Stimulated activated CD8-positive, alpha-beta memory T cell treated with anti-CD3 and anti-CD28 coated beads, Interleukin-2, amount 100 ng/mL, for 48 hours (primary cell): Measurements from ENCODE around the gene HDHD3.
"Not testable (repeated sequence)": the region's sequence is repeated elsewhere in the genome, so short reads cannot be mapped to it uniquely, and the experiment has no call there.

Experiments
- DNase-seq, 2 donors: peaks; one replicate each; pipeline ENCODE4 v3.0.0-alpha.2; 2020; ENCODE audit warnings: low read depth in 2 of 2

The HDHD3 gene

DNA sequence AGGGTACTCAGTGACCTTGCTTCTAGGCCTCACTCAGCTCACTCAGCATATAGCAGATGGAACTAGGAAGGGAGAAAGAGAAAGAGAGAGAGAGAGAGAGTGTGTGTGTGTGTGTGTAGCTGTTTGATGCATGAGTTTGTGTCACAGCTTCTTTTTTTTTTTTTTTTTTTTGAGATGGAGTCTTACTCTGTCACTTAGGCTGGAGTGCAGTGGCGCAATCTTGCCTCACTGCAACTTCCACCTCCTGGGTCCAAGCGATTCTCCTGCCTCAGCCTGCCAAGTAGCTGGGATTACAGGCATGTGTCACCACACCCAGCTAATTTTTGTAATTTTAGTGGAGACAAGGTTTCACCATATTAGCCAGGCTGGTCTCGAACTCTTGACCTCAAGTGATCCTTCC, 11.1 kb downstream of the HDHD3 start:
- DNase-seq, result not testable (repeated sequence)

DNA sequence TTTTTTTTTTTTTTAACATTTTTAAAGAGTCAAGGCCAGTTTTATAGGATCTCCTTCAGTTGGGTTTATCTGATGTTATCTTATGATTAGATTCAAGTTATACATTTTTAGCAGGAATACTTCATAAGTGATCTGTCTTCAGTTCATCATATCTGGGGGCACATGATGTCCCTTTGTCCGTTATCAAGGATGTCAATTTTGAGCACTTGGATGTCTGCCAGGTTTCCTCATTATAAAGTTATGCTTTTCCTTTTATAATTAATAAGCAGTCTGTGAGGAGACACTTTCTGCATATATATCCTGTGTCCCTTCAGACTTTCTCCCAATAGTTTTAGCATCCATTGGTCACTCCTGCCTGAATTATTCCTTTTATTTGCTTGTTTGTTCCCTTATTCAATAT, 11.8 kb downstream of the HDHD3 start:
- DNase-seq, result no peak

DNA sequence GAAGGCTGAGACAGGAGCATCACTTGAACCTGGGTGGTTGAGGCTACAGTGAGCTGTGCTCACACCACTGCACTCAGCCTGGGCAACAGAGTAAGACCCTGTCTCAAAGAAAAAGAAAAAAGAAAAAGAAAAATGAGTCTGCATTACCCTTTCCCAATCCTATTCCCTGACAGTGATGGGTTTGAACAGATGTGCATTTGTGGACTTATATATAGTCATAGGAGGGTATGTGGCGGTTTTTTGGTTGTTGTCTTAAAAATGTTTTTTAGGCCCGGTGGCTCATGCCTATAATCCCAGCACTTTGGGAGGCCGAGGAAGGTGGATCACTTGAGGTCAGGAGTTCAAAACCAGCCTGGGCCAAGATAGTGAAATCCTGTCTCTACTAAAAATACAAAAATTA, 13.4 kb downstream of the HDHD3 start:
- no peak for DNase-seq

DNA sequence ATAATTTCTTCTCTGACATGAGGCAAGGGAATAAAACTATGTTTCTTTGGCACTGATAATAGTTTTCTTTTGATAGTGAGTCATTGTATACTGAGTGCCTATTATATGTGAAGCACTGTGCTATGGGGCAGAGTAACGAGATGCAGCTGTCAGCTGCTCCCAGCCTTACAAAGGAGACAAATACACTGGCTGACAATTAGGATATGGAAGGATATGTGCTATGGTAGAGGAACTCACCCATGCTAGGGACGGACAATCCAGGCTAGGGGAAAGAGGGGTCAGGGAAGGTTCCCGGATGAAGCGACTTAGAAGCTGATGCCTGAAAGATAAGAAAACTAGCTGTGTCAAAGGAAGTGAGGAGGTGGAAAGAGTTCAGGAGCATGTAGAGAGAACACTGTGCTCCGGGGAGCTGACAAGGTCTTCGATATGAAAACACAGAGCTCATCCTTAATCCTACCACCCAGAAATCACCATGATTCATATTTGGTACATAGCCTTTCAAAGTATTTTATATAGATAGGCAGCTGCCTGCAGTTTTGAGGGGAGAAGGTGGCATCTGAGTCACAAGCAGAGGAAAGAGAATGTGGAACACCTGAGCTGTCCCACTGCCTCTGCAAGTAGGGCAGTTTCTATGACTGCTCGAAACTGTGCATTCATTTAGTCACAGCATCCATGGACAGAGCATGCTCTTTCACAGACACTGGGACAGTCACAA, 15.3 kb downstream of the HDHD3 start:
- DNase-seq, result no peak

DNA sequence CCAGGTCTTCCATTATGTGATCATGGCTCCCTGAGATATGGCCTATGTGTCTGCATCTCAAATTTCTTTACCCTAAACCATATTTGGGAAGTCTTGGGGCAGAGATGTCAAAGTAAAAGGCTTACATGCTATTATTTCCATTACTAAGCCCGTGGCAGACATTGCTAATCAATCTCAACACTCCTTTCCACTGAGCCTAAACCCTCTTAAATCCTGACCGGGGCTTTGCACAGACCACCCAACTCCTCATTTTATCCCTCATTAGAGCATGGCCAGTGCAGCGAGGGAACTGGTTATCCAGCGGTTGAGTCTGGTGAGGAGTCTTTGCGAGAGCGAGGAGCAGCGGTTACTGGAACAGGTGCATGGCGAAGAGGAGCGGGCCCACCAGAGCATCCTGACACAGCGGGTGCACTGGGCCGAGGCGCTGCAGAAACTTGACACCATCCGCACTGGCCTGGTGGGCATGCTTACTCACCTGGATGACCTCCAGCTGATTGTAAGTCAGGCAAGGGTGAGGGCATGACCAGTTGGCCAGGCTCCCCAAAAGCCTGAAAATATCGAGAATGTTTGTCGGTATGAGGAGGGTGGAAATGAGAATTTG, 16.4 kb downstream of the HDHD3 start:
- no peak for DNase-seq

DNA sequence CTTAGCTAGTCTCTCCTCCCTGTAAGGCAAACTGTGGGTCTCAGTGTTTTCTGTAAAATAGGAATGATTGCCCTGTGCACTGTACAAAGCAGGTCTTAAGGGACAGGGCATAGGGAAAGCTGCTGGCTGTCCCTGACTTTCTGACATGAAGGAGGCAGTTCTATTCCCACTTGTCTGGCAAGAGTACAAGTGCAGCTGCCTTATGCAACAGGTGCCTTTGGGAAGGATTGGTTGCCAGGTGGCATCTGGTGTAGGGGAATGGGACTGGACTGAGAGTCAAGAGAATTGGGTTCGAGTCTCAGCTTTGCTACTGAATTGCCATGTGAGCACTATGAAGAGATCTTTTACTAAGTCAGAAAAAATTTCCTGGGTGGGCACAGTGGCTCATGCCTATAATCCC, 17.4 kb downstream of the HDHD3 start:
- DNase-seq, result no peak

DNA sequence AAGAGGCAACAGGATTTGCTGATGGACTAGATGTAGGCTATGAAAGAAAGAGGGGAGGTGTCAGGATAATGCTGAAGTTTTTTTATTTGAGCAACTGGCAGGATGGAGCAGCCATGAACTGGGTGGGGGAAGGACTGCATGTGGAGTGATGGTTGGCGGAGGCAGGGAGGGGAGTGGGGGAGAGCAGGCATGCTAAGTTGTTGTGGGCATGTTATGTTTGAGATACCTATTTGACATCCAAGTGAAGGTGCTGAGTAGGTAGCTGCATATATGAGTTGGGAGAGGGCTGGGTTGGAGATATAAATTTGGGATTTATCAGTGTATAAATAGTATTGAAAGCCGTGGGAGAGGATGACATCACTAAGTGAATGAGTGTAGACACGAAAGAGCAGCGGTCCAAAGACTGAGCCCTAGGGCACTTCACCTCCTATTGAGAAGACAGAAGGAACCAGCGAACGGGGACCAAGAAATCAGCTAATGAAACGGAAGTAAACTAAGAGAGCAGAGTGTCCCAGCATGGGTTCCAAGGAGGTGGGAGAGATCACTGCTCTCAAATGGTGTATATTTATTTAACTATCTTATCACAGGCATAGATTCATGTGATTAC, 20.0 kb downstream of the HDHD3 start:
- no peak for DNase-seq

DNA sequence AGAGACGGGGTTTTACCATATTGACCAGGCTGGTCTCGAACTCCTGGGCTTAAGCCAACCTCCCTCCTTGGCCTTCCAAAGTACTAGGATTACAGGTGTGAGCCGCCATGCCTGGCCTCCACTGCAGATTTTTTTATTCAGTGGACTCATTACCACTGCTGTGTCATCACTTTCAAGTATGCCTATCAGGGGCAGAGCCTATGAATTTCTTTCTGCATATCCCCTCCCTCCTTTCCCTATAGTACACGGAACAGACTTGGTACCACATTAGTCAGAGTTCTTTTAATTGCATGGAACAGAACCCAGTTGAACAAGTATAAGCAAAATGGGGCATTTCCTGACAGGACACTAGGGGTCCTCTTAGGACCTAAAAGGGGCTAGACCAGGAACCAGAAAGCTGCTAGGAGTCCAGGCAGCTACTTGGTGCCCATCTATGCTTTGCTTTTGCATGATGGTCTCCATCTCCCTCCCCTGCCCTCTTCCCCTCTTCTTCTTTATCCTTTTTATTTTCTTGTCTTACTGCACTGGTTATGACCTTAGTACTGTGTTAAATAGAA, 21.7 kb downstream of the HDHD3 start:
- DNase-seq, result no peak

DNA sequence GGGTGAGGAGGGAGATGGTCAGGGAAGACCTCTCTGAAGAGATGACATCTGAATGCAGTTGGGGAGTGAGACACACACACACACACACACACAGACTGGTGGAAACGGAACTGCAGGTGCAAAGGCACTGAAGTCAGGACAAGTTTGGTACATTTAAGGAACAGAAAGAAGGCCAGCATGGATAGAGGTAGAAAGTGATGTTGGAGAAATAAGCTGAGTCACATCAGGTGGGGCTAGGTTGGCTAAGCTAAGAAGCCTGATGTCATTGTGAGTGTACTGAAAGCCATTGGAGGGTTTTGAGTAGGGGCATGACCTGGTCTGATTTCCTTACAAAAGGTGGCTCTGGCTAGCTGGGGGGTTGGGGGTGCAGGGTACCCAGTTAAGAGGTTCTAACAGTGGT, 24.4 kb downstream of the HDHD3 start:
- no peak for DNase-seq

DNA sequence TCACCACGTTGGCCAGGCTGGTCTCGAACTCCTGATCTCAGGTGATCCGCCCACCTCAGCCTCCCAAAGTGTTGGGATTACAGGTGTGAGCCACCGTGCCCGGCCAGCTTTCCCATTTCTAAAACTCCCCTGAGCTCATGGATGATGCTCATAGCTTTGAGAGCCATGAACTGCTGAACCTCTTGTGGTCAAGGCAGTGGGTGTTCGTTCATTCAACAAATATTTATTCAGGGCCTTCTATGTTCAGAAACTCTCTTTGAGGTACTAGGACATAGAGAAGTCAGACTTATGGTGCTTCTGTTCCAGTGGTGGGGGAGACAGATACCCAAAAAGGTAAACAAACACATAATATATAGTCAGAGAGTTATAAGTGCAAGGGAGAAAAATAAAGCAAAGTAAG, 24.8 kb downstream of the HDHD3 start:
- no peak for DNase-seq

DNA sequence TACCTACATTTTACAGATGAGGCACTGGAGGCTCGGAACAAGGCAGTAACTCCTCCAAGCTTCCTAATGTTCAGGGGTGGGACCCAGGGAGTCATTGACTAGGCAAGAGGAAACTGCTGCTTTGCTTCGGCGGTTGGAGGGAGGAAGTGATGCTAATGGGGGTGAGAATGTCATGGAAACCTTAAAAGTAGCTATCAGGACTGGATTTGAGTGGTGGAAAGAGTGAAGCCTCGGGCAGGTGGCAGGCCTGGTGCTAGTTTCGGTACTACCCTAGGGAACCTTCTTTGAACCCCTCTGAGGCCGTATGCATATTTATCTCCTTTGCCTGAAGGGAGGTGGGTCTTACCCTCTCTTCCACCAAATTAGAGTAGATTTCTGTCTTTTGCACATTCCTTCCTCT, 25.8 kb downstream of the HDHD3 start:
- DNase-seq, result peak; percentile 27 to 29

DNA sequence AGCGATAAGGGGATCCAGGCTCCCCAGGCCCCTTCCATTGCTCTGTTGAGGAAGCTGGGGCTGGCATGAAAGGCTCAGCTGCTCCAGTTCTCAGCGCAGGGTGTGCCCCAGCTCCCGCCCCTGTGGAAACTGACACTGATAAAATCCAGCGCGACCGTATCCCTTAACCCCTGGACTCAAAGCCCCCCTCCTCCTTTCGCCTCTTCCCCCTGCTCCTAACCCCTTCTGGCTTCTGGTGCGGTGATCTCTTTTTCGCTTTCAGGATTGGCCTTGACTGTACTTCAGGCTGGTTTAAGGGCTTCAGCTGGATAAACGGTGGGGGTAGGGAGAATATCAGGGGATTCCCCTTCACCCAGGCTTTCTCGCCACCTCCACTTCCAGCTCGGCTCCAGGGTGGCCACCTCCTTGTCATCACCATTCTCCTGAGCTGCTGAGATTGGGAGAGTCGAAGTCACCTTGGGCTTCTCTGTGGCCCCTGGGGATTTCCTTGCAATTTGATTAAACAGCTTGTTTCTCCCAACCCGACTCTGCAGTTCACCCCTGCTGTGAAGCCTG, 26.6 kb downstream of the HDHD3 start:
- DNase-seq, result no peak

DNA sequence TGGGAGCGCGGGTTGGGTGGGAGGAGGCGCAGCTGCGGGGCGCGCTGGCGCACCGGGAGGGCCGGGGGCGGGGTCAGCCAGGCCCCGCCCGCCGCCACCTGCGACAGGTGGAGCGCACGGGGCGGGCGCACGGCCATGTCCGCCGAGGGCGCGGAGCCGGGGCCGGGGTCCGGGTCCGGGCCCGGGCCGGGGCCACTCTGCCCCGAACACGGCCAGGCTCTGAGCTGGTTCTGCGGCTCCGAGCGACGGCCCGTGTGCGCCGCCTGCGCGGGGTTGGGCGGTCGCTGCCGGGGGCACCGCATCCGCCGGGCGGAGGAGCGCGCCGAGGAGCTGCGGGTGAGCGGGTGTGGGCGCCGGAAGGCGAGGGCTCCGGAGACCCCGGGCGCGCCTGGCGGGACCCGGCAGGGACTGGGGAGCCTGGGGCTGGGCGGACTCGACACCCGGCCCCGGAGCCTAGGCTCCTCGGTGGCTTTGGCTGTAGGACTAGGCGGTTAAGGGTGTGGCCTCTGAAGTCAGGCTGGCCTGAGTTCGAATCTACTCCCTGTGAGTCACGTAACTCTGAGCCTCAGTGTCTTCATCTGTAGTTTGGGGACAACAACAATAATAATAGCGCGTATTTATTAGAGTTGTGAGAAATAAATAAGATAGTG, 27.2 kb downstream of the HDHD3 start, which contains the start of gene BSPRY:
BSPRY (plus strand) TSS at position 97 of the 650 bp plus-strand sequence; CDS start at position 136, 39 bp downstream.
- DNase-seq, result peak in 1 of 2 donors; percentile 22

DNA sequence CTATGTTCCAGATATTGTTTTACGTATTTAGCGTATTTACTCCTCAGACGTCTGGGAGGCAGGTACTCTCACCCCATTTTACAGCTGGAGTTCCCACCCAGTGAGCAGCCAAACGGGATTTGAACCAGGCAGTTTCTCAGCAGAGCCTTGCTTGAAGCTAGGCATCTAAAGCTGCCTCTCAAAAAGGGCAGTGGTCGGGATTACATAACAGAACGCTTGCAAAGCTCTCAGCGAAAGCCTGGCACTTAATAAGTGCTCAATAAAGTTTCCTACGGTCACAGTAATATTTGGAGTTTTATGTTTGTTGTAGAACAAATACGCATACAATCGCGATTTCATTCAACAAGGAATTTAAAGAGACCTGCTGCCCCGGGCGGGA, 27.7 kb downstream of the HDHD3 start:
- no peak for DNase-seq

DNA sequence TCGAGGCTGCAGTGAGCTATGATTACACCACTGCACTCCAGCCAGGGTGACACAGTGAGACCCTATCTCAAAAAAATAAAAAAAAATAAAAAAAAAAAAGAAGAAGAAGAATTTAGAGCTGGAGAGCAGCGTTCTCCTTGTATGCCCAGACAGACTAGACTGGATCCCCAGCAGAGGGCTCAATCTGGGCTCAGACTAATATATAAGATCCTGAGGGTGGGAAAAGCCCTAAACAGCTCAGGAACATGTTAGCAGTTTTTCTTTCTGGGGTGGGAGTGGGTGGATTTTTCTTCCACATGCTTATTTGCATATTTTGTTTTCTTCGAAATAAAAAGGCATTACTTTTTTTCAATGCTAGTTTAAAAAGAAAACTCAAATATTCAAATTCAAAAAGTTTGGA, 28.3 kb downstream of the HDHD3 start:
- DNase-seq, result no peak

DNA sequence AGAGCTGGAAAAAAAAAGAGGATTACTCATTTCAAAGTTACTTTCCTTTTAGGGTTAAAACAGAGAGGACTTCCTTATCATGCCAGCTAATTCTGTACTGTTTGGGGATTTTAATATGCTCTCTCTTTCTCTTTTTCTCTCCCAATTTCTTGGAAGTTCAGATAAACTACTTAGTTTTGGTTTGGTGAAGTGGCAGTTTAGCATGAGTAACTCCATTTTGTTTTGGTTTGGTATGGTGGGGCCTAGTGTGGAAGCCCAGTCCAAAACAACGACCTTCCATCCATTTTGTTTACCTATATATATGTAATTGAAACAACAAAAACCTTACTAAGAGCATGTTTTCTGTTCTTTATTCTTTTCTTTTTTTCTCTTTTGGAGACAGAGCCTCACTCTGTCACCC, 31.1 kb downstream of the HDHD3 start:
- no peak for DNase-seq

DNA sequence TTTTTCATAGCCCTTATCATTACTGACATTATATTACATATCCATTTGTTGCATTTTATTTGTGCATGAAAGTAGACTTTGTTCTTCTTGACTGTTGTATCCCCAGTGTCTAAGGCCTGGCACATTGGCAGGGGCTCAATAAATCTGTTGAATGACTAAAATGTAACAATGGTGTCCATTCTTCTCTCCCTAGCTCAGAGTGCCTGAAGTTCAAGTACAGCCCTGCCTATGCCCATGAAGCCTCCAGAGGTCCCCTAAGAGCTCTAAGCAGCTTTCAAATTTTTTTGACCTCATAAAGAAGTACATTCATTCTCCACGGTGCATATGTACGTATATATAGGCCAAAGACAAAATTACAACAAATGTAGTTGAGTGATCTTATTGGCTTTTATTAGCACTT, 31.6 kb downstream of the HDHD3 start:
- DNase-seq, result no peak

DNA sequence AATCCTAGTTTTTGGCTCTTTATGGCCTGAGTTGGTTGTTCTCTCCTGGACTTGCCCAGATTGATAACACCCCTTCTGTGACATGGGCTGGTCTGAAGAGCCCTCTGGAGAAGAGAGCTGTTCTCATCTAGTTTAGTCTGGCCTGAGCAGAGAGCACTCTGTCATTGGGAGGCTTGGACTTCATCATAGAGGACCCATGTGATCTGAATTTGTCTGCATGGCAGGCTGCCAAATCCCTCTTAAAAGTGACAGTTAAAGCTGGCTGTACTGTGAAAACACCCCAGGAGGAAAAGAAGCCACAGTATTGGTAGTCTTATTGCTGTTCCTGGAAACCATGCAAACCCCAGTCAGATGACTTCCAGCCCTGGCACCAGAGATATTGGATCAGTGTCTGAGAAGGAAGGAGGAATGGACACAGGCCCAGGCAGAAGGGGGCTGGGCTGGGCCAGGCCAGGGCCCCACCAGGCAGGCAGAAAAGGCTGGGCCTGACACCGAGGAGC, 33.0 kb downstream of the HDHD3 start:
- DNase-seq, result no peak

DNA sequence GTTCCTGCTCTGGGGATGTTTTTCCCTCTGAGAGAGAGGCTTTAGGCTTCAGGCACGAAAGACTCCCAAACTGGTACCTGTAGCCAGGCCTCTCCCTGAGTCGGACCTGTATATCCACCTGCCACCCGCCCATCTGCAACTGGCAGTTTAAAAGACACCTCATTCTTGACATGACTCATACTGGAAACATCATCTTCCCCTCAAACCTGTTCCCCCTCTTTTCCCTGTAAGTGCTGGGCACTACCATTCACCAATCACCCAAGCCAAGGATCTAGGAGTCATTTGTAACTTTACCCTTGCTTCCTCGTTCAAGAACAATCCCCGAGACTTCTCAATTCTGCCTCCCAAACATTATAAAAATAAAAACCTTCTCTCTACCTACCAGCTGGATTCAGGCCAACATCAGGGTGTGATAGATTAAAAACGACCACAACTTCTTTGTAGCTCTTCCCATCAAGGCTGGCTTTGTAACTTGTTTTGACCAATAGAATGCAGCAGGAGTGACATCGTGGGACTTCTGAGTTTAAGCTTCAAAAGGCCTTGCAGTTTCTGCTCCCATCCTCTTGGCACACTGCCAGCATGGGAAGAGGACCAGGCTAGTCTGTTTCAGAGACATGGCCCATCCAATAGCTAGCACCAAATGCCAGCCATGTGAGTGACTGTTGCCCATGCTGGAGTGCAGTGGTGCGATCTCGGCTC, 34.9 kb downstream of the HDHD3 start:
- DNase-seq, result no peak

DNA sequence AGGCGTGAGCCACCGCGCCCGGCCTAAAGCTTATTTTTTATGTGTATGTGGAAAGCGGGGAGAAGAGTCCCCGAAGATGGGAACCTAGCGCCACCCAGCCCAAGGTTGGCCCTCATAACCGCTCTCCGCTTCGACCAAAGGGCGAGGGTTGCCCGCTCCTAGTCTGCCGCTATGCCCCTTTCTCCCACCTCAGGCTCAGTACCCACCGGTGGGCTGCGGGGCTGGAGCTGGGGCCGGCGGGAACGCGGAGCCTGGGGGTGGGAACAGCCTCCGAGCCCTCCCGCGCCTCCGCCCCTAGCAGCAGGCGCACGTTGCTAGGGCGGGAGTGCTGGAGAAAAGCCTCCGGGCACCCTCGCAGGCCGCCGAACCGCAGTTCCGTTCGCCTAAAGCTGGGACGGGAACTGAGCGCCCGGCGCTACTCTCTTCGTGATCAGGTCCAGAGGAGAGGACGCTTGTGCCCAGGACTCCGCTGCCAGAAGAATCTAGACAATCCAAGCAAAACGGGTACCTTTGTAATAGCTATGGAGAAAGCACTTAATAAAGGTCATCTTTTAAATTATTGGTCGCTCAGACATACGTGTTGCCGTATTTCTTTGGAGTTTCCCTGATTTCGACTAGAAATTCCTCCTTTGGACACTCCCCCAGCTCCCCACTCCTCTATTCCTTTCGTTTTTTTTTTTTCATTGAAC, 36.6 kb downstream of the HDHD3 start, which contains the start of gene WDR31:
WDR31 (minus strand) TSS at position 265 of the 689 bp plus-strand sequence. CDS start 8,253 bp downstream, outside the sequence.
- DNase-seq, result peak; percentile 66 to 76

DNA sequence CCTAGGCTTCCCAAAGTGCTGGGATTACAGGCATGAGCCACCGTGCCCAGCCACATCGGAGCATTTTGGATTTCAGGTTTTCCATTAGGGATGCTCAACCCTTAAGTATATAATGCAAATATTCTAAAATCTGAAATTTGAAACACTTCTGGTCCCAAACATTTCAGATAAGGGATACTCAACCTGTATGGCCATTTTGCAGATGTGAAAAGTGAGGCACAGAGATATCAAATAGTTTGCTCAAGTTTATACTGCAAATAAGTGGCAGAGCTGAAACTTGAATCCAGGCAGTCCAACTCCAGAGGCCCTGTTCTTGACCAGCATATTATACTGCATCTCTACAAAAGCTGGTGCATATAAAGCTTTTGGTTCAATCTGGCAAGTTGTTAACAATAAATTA, 39.1 kb downstream of the HDHD3 start:
- DNase-seq, result no peak
